Endothelial cell of umbilical vein (primary cell): ENCODE data around the gene LKAAEAR1.

ENCODE experiments used
- CTCF ChIP-seq, 2 donors: IDR thresholded peaks; 1 replicate in 1 of 2; 2 replicates in 1 of 2; pipeline ENCODE4 v1.5.1; 2011; ENCODE audit warnings: low read length in 2 of 2, mild to moderate bottlenecking in 2 of 2, moderate library complexity in 2 of 2, control low read depth in 1 of 2, inconsistent platforms in 1 of 2, low read depth in 1 of 2; ENCODE audit not compliant: insufficient read depth in 1 of 2; ENCODE audit errors: extremely low read depth in 1 of 2
- EZH2 ChIP-seq: IDR thresholded peaks from 2 replicates; pipeline ENCODE4 v1.6.1; 2012; ENCODE audit warnings: borderline replicate concordance, low read depth, mild to moderate bottlenecking, moderate library complexity, low read length, inconsistent platforms; ENCODE audit not compliant: severe bottlenecking
- JUN ChIP-seq: IDR thresholded peaks from 2 replicates; pipeline ENCODE4 v1.6.1; 2011; ENCODE audit warnings: borderline replicate concordance, low read depth; ENCODE audit not compliant: insufficient read length, insufficient read depth
- MAX ChIP-seq: IDR thresholded peaks from 2 replicates; pipeline ENCODE4 v1.6.1; 2011; ENCODE audit not compliant: insufficient read depth, insufficient read length
- MYC ChIP-seq: IDR thresholded peaks from one replicate; pipeline ENCODE4 v1.6.1; 2011; ENCODE audit warnings: mild to moderate bottlenecking, low read depth, low read length
- POLR2A ChIP-seq: IDR thresholded peaks from 2 replicates; pipeline ENCODE4 v1.6.1; 2012; ENCODE audit warnings: low read depth, mild to moderate bottlenecking, control low read depth, low read length
- POLR2AphosphoS5 ChIP-seq: IDR thresholded peaks from 2 replicates; pipeline ENCODE4 v1.6.1; 2012; ENCODE audit warnings: low read depth, mild to moderate bottlenecking, control low read depth, low read length, moderate library complexity; ENCODE audit not compliant: insufficient read depth

GRCh38 chr20:64049060-64049877 is 34.9 kb downstream of the LKAAEAR1 start, which contains the start of gene SOX18:
- TF ChIP-seq CTCF (IDR thresholded peaks at IDR 0.05; ENCODE audit: extremely low read depth in 1 of 2, insufficient read depth in 1 of 2, low read depth in 1 of 2, low read length in 2 of 2) (no peak), POLR2AphosphoS5 (peak; percentile 98), POLR2A (peak; percentile 93), EZH2 (no peak), JUN (no peak), MAX (no peak), MYC (no peak)
